Thoracic aorta (tissue), 2 donors: ENCODE measurements around the gene CHRND. TPM values are rescaled to one million over a fixed set of nuclear protein-coding genes. Genes with fewer than 3 reads are reported as not detected.

Experiments
- ATAC-seq: fragments of 150-250 bp; one replicate; pipeline ENCODE4 v1.8.0; 2017; ENCODE audit warnings: low read depth; ENCODE audit not compliant: insufficient number of reproducible peaks, low FRiP score
- DNase-seq: peaks from one replicate; pipeline ENCODE4 v3.0.0-alpha.2; 2020; ENCODE audit warnings: low spot score
- H3K27ac ChIP-seq, 2 donors: fragments of 200-600 bp; sonication (generic); 1 replicate in 1 of 2; 2 replicates in 1 of 2; pipeline ENCODE4 v1.5.1; 2016; ENCODE audit warnings: mild to moderate bottlenecking in 2 of 2, moderate library complexity in 2 of 2
- H3K27me3 ChIP-seq: fragments of 200-600 bp; sonication (generic); replicated peaks from 2 replicates; pipeline ENCODE4 v1.6.0; 2016; ENCODE audit warnings: mild to moderate bottlenecking; ENCODE audit not compliant: insufficient read depth
- H3K36me3 ChIP-seq: fragments of 200-600 bp; sonication (generic); one replicate; pipeline ENCODE4 v1.5.1; 2016
- H3K4me1 ChIP-seq, 2 donors: fragments of 200-600 bp; sonication (generic); 1 replicate in 1 of 2; 2 replicates in 1 of 2; pipeline versions ENCODE4 v1.5.1 to v1.6.0; 2016; ENCODE audit warnings: low read depth in 2 of 2, mild to moderate bottlenecking in 1 of 2; ENCODE audit not compliant: control insufficient read depth in 1 of 2
- H3K4me3 ChIP-seq: fragments of 200-600 bp; sonication (generic); 2 replicates; pipeline ENCODE4 v1.5.1; 2016; ENCODE audit warnings: mild to moderate bottlenecking
- H3K9me3 ChIP-seq: fragments of 200-600 bp; sonication (generic); 2 replicates; pipeline ENCODE4 v1.5.1; 2016
- total RNA-seq, 2 donors: library from RNA; depleted of rRNA; stranded (reverse); fragments of >200 nt; gene quantifications; one replicate each; pipeline versions ENCODE4 v1.1.0 to v1.2.3, GENCODE V29; 2016
- TF ChIP-seq, protein P1 (sequence below): fragments of 200-600 bp; sonication (generic); IDR thresholded peaks from one replicate; pipeline ENCODE4 v1.5.1; 2019; ENCODE audit warnings: antibody characterized with exemption

CHRND gene
- total RNA-seq, 2 donors from 2014 or later = not detected

DNA sequence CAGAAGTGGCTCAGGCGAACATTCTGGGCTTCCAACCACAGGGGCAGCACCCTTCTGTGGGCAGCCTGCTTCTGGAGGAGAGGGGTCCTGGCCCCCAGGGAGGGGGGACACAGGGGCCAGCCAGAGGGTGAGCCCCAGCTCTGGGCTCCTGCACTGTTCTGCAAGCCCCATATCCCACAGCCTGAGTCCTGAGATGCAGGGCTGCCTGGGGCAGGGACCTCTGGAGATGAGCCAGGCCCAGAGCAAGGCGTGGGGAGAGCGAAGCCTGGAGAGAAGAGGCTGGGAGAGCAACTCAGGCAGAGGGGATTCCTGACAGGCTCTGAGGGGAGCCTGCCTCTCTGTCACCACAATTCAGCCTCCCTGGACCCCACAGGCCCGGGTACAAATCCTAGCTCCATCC, 19.3 kb upstream of the CHRND start:
- Histone ChIP-seq H3K27ac (no peak overlapping the region), H3K4me1 (peaks cover 7 to 16% of the 10 kb centered on the region in 2 donors), H3K27me3 (no peaks in the 10 kb centered on the region), H3K9me3 (no peaks in the 10 kb centered on the region), H3K36me3 (no peaks in the 10 kb centered on the region), H3K4me3 (no peak overlapping the region)
- no peak for ATAC-seq
- TF ChIP-seq, protein P1, sequence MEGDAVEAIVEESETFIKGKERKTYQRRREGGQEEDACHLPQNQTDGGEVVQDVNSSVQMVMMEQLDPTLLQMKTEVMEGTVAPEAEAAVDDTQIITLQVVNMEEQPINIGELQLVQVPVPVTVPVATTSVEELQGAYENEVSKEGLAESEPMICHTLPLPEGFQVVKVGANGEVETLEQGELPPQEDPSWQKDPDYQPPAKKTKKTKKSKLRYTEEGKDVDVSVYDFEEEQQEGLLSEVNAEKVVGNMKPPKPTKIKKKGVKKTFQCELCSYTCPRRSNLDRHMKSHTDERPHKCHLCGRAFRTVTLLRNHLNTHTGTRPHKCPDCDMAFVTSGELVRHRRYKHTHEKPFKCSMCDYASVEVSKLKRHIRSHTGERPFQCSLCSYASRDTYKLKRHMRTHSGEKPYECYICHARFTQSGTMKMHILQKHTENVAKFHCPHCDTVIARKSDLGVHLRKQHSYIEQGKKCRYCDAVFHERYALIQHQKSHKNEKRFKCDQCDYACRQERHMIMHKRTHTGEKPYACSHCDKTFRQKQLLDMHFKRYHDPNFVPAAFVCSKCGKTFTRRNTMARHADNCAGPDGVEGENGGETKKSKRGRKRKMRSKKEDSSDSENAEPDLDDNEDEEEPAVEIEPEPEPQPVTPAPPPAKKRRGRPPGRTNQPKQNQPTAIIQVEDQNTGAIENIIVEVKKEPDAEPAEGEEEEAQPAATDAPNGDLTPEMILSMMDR = no peak
- no peak for DNase-seq

DNA sequence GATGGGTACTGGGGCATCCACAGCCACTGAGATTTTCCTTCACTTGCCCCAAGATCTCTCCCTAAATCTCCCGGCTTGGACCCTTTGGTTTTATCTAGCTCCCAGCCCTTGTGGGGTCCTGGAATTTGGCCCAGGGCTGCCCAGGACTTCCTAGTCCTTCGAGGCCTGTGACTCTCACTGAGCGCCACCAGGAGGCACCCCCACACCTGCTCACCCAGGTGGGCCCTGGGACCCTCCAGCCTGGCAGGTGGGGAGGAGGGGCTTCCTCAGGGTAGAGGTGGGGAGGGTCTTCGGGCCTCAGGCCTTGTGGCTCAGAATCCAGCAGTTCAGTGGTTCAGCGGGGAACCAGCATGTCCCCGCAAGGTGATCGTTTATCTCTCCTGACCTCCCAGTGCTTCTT, 17.7 kb upstream of the CHRND start:
- H3K36me3 ChIP-seq = no peaks in the 10 kb centered on the region
- H3K27ac ChIP-seq = no peak overlapping the region
- ATAC-seq (no peak), DNase-seq (no peak)
- no peak overlapping the region for H3K4me3 ChIP-seq
- TF ChIP-seq, protein P1 = no peak
- H3K9me3 ChIP-seq = no peaks in the 10 kb centered on the region
- H3K4me1 ChIP-seq = peaks cover 4 to 9% of the 10 kb centered on the region in 2 donors
- no peaks in the 10 kb centered on the region for H3K27me3 ChIP-seq

DNA sequence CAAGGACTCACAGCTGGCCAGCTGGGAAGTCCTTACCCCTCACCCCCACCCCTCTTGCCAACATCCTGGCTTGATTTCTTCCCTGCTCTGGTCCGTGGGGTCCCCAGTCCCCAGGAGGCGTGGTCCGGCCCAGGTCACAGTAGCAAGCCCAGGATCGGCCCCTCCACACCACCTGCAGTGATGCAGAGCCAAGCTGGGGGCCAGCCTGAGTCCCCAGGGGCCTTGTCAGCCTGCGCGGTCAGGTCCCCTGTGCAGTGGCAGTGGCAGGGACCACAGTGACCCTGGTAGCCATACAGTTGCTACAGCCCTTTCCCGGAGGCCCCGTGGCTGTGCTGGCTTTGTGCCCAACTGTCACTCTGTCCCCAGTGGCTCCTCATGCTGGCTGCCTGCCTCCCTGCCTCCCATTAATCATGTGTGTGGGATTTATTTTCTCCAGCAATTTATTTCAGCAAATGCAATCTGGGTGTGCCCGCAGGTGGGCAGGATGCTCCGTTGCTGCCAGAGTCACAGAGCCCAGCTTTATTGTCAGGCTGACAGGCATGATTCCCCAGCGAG, 14.5 kb upstream of the CHRND start:
- no peaks in the 10 kb centered on the region for H3K36me3 ChIP-seq
- H3K27me3 ChIP-seq = no peaks in the 10 kb centered on the region
- TF ChIP-seq, protein P1 = no peak
- no peak overlapping the region for H3K4me3 ChIP-seq
- no peak for DNase-seq
- H3K27ac ChIP-seq = no peak overlapping the region
- ATAC-seq = no peak
- H3K4me1 ChIP-seq = no peaks in the 10 kb centered on the region
- H3K9me3 ChIP-seq = no peaks in the 10 kb centered on the region

DNA sequence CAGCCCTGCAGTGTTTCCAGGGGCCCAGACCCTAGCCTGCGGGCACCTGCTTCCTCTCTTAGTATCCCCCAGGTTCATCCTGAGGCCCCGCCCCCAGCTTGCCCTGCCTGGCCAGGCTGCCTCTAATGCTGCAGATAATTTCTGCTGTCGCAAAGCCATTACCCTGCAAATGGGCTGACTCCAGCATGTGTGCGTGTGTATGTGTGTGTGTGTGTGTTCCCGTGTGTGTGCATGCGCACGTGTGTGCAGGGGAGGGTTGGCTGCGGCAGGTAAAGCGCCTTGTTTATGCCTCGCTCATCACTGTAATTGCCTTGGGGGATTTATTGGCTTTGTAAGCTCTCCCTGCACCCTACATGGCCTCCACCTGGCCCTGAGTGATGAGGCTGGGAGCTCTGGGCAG, 13.4 kb upstream of the CHRND start:
- Histone ChIP-seq H3K27me3 (no peaks in the 10 kb centered on the region), H3K36me3 (no peaks in the 10 kb centered on the region), H3K27ac (no peak overlapping the region), H3K4me3 (no peak overlapping the region), H3K4me1 (no peaks in the 10 kb centered on the region), H3K9me3 (no peaks in the 10 kb centered on the region)
- DNase-seq (no peak), ATAC-seq (no peak)
- TF ChIP-seq, protein P1 = no peak

DNA sequence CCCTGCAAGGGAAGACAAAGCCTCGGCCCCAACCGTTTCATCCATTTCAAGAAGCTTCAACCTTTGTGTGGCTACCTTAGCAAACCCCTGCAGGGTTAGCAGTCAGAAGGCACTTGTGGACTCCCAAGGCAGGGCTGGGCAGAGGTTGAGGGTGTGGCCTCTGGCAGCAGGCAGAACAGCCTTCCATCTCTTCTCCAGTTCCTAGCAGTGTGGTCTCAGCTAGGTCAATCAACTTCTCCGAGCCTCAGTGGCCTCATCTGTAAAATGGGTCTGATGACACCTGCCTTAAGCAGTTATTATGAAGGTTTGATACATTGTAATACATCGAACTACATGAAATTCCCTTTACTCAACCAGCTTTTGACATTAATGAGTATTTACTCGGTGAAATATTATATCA, 12.6 kb upstream of the CHRND start:
- ATAC-seq = no peak
- no peak overlapping the region for H3K27ac ChIP-seq
- H3K9me3 ChIP-seq = no peaks in the 10 kb centered on the region
- no peaks in the 10 kb centered on the region for H3K27me3 ChIP-seq
- DNase-seq = no peak
- H3K4me3 ChIP-seq = no peak overlapping the region
- no peaks in the 10 kb centered on the region for H3K36me3 ChIP-seq
- TF ChIP-seq, protein P1 = no peak
- no peaks in the 10 kb centered on the region for H3K4me1 ChIP-seq
